Transverse colon (tissue), 4 donors: ENCODE measurements around the gene CTCF. TPM values are rescaled to one million over a fixed set of nuclear protein-coding genes. Genes with fewer than 3 reads are reported as not detected.

ENCODE experiments used
- DNase-seq: peaks from one replicate; pipeline ENCODE4 v3.0.0-alpha.2; 2019
- H3K27ac ChIP-seq, 4 donors: fragments of 200-600 bp; sonication (generic); 2 replicates each; pipeline ENCODE4 v1.5.1; 2016 to 2018; ENCODE audit warnings: inconsistent platforms in 4 of 4
- H3K27me3 ChIP-seq: fragments of 200-600 bp; sonication (generic); 2 replicates; pipeline ENCODE4 v1.5.1; 2017; ENCODE audit warnings: inconsistent platforms
- H3K36me3 ChIP-seq, 4 donors: fragments of 200-600 bp; sonication (generic); 2 replicates each; pipeline ENCODE4 v1.5.1; 2017 to 2019; ENCODE audit warnings: inconsistent platforms in 4 of 4
- H3K4me1 ChIP-seq, 4 donors: fragments of 200-600 bp; sonication (generic); 2 replicates each; pipeline ENCODE4 v1.5.1; 2017 to 2020; ENCODE audit warnings: inconsistent platforms in 4 of 4
- H3K4me3 ChIP-seq, 4 donors: fragments of 200-600 bp; sonication (generic); 1 replicate in 1 of 4; 2 replicates in 3 of 4; pipeline versions ENCODE4 v1.5.1 to v1.6.1; 2017 to 2019; ENCODE audit warnings: inconsistent platforms in 4 of 4
- H3K9me3 ChIP-seq, 2 donors: fragments of 200-600 bp; sonication (generic); 2 replicates each; pipeline ENCODE4 v1.5.1; 2017 to 2019; ENCODE audit warnings: inconsistent platforms in 2 of 2
- CTCF ChIP-seq, 5 experiments: fragments of 200-600 bp in 3 of 5; fragments of 450-650 bp in 2 of 5; sonication (generic) in 3 of 5; IDR thresholded peaks; 1 replicate in 2 of 5; 2 replicates in 3 of 5; pipeline ENCODE4 v1.5.1; 2016 to 2017; ENCODE audit warnings: antibody characterized with exemption in 5 of 5, inconsistent platforms in 3 of 5, mild to moderate bottlenecking in 2 of 5, moderate library complexity in 1 of 5
- EP300 ChIP-seq: sonication (generic); formaldehyde crosslinking; IDR thresholded peaks from one replicate; pipeline ENCODE4 v1.6.1; 2017; ENCODE audit warnings: antibody characterized with exemption, low read depth
- POLR2A ChIP-seq: fragments of 450-650 bp; IDR thresholded peaks from one replicate; pipeline ENCODE4 v1.6.1; 2016; ENCODE audit warnings: antibody characterized with exemption, mild to moderate bottlenecking, moderate library complexity
- POLR2AphosphoS5 ChIP-seq, 3 donors: sonication (generic); formaldehyde crosslinking; IDR thresholded peaks; one replicate each; pipeline ENCODE4 v1.6.1; 2016; ENCODE audit warnings: antibody characterized with exemption in 3 of 3
- WGBS, 2 donors: methylation state at CpG; one replicate each; pipeline ENCODE4 v1.1.5; 2018; ENCODE audit warnings: low coverage in 1 of 2; 5-methylcytosine and 5-hydroxymethylcytosine counted together
- in situ Hi-C, 4 donors: fragments of 200-750 bp; cut with MboI; loops; one replicate each; pipeline versions ENCODE4 v1.15.0 to v1.15.1; 2017; ENCODE audit warnings: low sequenced_read_pairs in 3 of 4, low pct_ligation_motif_present in 1 of 4, low pct_unique_long_range_greater_than_20kb in 1 of 4
- intact Hi-C: fragments of 100-400 bp; cut with DNase I; formaldehyde crosslinking; loops from one replicate; pipeline ENCODE4 v1.15.1; 2023; ENCODE audit warnings: low total_unique reads
- total RNA-seq, 4 donors: library from RNA; depleted of rRNA; stranded (reverse); fragments of >200 nt; gene quantifications; one replicate each; pipeline ENCODE4 v1.1.0, GENCODE V29; 2016

Gene CTCF
- total RNA-seq, 4 donors from 2014 or later, result 40.0 to 46.8 (median 41.9) TPM

- no peaks in the 10 kb centered on the region for H3K27me3 ChIP-seq
- peaks cover 0 to 9% (median 0%) of the 10 kb centered on the region in 4 donors for H3K36me3 ChIP-seq
- H3K4me3 ChIP-seq, result no peak overlapping the region
- TF ChIP-seq POLR2A (no peak), POLR2AphosphoS5 (IDR thresholded peaks at IDR 0.05) (no peak), CTCF (IDR thresholded peaks at IDR 0.05) (no peak), EP300 (no peak)
- no peaks in the 10 kb centered on the region for H3K4me1 ChIP-seq
- WGBS, 2 donors, result 91% methylated on average over 4 of the region's 4 CpGs; no CpG with 5 or more reads in 1 of the 2 donors
- in situ Hi-C loops, result no loop called here
- no peak for DNase-seq
- intact Hi-C loops, result no loop called here
- H3K27ac ChIP-seq, result no peak overlapping the region
- no peaks in the 10 kb centered on the region for H3K9me3 ChIP-seq
Observed at GRCh38 chr16:67593288-67593687, 31.0 kb downstream of the CTCF start.

- no peaks in the 10 kb centered on the region for H3K27me3 ChIP-seq
- peaks cover 0 to 9% (median 0%) of the 10 kb centered on the region in 4 donors for H3K36me3 ChIP-seq
- no peak for TF ChIP-seq POLR2A
- no peak for TF ChIP-seq POLR2AphosphoS5 (IDR thresholded peaks at IDR 0.05)
- TF ChIP-seq EP300, result no peak
- no peak for TF ChIP-seq CTCF (IDR thresholded peaks at IDR 0.05)
- H3K4me1 ChIP-seq, result no peaks in the 10 kb centered on the region
- DNase-seq, result no peak
- no peaks in the 10 kb centered on the region for H3K9me3 ChIP-seq
- no peak overlapping the region for H3K27ac ChIP-seq
- intact Hi-C loops (no loop called here), in situ Hi-C loops (no loop called here)
- H3K4me3 ChIP-seq, result no peak overlapping the region
Observed at GRCh38 chr16:67593701-67594100, 31.4 kb downstream of the CTCF start.

GRCh38 chr16:67594256-67594915 is 32.1 kb downstream of the CTCF start:
- Histone ChIP-seq H3K9me3 (no peaks in the 10 kb centered on the region), H3K27ac (no peak overlapping the region), H3K4me3 (no peak overlapping the region), H3K36me3 (peaks cover 0 to 9% (median 0%) of the 10 kb centered on the region in 4 donors), H3K27me3 (no peaks in the 10 kb centered on the region), H3K4me1 (no peaks in the 10 kb centered on the region)
- intact Hi-C loops (no loop called here), in situ Hi-C loops (no loop called here)
- no peak for DNase-seq
- WGBS, 2 donors, result 90 to 92% methylated on average over 4 to 5 of the region's 5 CpGs
- TF ChIP-seq CTCF (IDR thresholded peaks at IDR 0.05), result no peak
- no peak for TF ChIP-seq POLR2A
- no peak for TF ChIP-seq EP300
- TF ChIP-seq POLR2AphosphoS5 (IDR thresholded peaks at IDR 0.05), result no peak

GRCh38 chr16:67594956-67595355 is 32.6 kb downstream of the CTCF start:
- no peak for TF ChIP-seq POLR2A
- no peaks in the 10 kb centered on the region for H3K9me3 ChIP-seq
- 83 to 89% methylated on average over 1 of the region's 1 CpG for WGBS, 2 donors
- peaks cover 0 to 6% (median 0%) of the 10 kb centered on the region in 4 donors for H3K36me3 ChIP-seq
- no peak overlapping the region for H3K27ac ChIP-seq
- no peak for DNase-seq
- intact Hi-C loops (no loop called here), in situ Hi-C loops (no loop called here)
- H3K4me1 ChIP-seq, result no peaks in the 10 kb centered on the region
- no peak overlapping the region for H3K4me3 ChIP-seq
- no peaks in the 10 kb centered on the region for H3K27me3 ChIP-seq

DNA sequence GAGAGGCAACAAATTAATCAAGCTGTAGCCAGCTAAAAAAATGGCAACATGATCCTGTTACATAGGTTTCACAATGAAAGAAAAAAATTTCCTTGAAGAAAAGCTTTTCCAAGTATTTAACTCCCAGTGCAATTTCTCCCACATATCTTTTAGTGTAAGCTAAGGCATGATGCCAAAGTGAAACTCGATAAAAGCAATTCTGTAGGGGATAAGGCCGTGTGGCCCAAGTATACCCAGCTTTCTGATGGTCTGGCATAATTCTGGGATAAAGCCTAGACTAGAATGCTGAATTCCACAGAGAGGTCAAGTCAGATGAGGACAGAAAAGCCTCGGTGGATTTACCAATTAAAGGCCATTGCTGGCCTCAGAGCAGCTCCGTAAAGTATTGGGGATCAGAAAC is 36.2 kb downstream of the CTCF start:
- Histone ChIP-seq H3K27ac (no peak overlapping the region), H3K36me3 (peaks cover 0 to 5% (median 0%) of the 10 kb centered on the region in 4 donors), H3K9me3 (no peaks in the 10 kb centered on the region), H3K4me1 (peaks cover 0 to 14% (median 0%) of the 10 kb centered on the region in 4 donors), H3K4me3 (no peak overlapping the region), H3K27me3 (no peaks in the 10 kb centered on the region)
- intact Hi-C loops (no loop called here), in situ Hi-C loops (no loop called here)
- TF ChIP-seq POLR2A (no peak), POLR2AphosphoS5 (IDR thresholded peaks at IDR 0.05) (no peak), CTCF (IDR thresholded peaks at IDR 0.05) (no peak), EP300 (no peak)
- DNase-seq, result no peak
- 79 to 83% methylated on average over 4 of the region's 4 CpGs for WGBS, 2 donors
